Measurements from ENCODE around the gene TVP23B. TPM values are rescaled to one million over a fixed set of nuclear protein-coding genes. Genes with fewer than 3 reads are reported as not detected.

The TVP23B gene
- total RNA-seq, result 61.5 TPM

GRCh38 chr17:18780991-18781718 is at the start of gene TVP23B:
TSS of gene TVP23B (plus strand) at chr17:18781183. CDS start at chr17:18781294, 111 bp downstream.

GRCh38 chr17:18743699-18744421 is 37.1 kb upstream of the TVP23B start, which contains the start of gene FBXW10:
TSS of gene FBXW10 (plus strand) at chr17:18744054. CDS start at chr17:18744245, 191 bp downstream.

Other genes with a start within 250 kb of the TVP23B start
- not detected for gene TBC1D28, start 136.8 kb upstream of the TVP23B start, total RNA-seq
- 21.5 TPM for gene FOXO3B, start 98.9 kb upstream of the TVP23B start, total RNA-seq
- 0.38 TPM for gene FBXW10, start 37.1 kb upstream of the TVP23B start, total RNA-seq
- gene PRPSAP2, start 76.9 kb downstream of the TVP23B start, total RNA-seq, result 95.4 TPM
- gene SLC5A10, start 171.0 kb downstream of the TVP23B start, total RNA-seq, result 0.11 TPM
- gene FAM83G, start 223.6 kb downstream of the TVP23B start, total RNA-seq, result 3.2 TPM

Measured in camera-type eye (tissue), 1 donor.